Measurements from ENCODE around the gene HIPK2. TPM values are rescaled to one million over a fixed set of nuclear protein-coding genes. Genes with fewer than 3 reads are reported as not detected.

HIPK2 gene
- total RNA-seq, 1 experiment from 2014 or later: 0.17 TPM

DNA sequence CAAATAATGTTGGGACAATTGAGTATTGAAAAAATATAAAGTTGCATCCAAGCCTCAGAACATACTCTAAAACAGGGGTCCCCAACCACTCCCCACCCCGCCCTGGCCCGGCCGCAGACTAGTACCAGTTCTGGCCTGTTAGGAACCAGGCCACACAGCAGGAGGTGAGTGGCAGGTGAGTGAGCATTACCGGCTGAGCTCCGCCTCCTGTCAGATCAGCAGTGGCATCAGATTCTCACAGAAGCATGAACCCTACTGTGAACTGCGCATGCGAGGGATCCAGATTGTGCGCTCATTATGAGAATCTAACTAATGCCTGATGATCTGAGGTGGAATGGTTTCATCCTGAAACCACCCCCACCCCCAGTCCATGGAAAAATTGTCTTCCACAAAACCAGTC lies 19.4 kb downstream of the HIPK2 start:
- in situ Hi-C loops (cut with HindIII; ENCODE audit: low sequenced_read_pairs): no loop called here

DNA sequence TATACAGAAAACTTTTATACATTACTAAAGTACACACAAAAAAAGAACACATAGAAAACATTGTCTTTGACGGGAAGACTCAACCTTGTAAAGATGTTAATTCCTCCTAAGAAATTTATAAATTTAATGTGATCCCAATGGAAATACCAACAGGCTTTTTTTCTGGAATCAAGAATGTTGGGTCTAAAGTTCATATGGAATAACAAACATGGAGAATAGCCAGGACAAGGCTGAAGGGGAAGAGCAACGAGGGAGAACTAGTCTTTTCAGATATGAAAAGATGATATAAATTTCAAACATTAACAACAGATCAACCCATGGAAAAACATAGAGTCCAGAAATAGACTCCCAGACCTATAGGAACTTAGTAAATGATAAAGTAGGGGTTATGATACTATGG lies 19.8 kb downstream of the HIPK2 start:
- no peak for DNase-seq (ENCODE audit: low spot score)
- in situ Hi-C loops (cut with HindIII; ENCODE audit: low sequenced_read_pairs): no loop called here

More for the DNA sequence above, 19.4 kb downstream of the HIPK2 start:
- no peak for DNase-seq (ENCODE audit: low spot score)

DNA sequence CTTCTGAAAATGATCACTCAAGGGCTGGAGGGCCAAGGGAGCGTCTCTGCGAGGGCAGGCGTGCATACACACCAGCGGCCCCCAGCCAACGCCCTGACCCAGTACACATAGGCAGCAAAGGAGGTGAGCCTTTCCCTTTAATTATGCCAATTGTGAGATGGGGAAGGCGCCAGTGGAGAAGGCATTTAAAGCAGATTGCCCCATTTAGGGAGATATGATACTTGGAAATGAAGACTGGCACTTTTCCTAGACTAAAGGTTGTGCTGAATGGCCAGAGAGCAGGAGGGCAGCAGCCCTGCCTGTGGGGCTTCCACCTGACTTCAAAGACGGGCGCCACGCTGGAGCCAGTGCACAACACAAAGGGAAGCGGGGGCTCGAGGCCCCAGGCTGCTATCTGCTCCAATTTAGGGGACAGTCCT lies 24.1 kb downstream of the HIPK2 start:
- in situ Hi-C loops (cut with HindIII; ENCODE audit: low sequenced_read_pairs): no loop called here

DNA sequence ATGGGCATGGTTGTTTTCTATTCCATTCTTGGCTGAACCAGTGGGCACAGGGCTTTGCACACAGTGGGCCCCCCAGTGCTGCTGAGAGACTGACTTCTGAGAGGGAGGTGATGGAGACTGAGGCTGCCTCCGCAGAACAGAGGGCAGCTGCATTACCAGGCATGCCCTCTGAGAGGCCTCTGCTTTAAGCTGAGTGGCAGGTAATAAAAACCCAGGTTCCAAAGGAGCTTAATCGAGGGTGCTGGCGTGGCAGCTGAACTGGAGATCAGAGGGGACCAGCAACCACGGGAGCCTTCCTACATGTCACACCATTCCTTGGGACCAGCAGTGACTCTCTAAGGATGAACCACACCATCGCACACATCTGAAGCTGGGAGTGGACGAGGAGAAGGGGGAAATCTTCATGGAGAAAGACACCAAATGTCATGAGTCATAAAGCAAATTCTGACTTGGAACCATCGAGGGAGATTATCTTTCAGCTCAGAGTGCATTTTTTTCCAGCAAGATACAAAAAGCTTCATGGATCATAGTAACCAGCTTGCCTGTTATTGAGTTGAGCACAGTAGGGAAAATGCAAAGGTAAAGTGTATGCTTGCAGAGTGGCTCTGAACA lies 24.6 kb downstream of the HIPK2 start:
- in situ Hi-C loops (cut with HindIII; ENCODE audit: low sequenced_read_pairs): no loop called here
- DNase-seq (ENCODE audit: low spot score): no peak

More for the DNA sequence above, 24.1 kb downstream of the HIPK2 start:
- DNase-seq (ENCODE audit: low spot score): peak; percentile 37

DNA sequence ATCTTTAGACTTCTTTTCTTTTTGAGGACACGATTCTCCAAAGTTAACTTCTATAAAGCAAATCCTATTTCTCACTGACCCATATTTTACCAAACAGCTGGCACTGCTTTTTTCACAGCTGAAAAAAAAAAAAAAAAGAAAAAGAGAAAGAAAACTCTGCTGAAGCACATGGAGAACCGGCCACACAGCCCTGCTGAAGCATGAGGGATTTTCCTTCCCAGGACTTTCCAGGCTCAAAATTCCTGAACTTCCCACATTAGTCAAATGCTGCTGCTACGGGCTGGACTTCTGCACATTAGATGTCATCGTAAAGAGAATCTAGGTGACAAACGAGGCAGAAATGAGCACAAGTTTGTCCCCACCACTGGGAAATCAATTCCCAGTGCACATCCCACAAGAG lies 25.2 kb downstream of the HIPK2 start:
- no peak for DNase-seq (ENCODE audit: low spot score)
- in situ Hi-C loops (cut with HindIII; ENCODE audit: low sequenced_read_pairs): no loop called here

DNA sequence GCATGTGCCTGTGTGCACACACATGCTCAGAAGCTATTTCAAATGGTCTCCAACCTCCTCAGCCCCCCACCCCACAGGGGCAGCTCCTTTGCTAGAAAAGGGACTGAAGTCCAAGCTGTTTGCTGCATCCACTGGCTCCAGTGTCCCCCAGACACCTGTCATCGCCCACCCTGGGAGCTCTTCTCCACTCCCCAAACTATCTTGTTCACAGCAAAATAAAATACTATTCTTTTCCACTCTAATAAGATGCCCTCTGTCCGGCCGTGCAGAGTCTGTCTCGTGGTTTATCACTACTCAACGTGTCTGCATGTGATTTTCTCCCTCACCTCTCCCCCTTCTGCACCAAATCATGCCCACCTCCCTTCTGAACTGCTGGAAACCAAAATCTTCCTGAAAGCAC lies 25.6 kb downstream of the HIPK2 start:
- no peak for DNase-seq (ENCODE audit: low spot score)
- in situ Hi-C loops (cut with HindIII; ENCODE audit: low sequenced_read_pairs): no loop called here

DNA sequence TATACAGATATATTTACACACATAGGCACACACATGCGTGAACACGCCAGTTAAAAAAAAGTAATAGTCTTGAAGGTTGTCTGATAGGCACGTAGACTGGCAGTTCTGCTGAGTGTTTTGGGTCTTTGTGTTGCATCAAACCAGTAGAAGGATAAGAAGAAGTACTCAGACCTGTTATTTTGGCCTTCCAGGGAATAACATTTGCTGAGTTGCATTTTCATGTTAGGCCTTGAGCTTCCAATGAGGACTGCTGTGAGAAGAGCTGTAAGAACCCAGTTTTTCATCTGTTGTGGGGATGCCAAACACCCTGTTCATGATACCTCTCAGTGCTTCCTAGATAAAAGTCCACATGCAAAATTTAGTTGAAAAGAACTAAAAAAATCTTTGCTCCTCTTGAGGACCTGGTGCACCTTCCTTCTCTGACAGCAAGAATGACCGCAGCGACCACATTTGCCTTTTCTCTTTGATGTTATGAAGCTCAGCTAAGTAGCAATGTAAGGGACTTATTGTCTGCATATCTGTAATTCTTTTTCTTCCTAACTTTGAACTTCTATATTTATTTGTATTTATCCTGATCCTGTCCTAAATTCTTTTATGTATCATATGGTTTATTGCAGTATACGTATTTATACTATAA lies 27.2 kb downstream of the HIPK2 start:
- DNase-seq (ENCODE audit: low spot score): no peak
- in situ Hi-C loops (cut with HindIII; ENCODE audit: low sequenced_read_pairs): no loop called here

DNA sequence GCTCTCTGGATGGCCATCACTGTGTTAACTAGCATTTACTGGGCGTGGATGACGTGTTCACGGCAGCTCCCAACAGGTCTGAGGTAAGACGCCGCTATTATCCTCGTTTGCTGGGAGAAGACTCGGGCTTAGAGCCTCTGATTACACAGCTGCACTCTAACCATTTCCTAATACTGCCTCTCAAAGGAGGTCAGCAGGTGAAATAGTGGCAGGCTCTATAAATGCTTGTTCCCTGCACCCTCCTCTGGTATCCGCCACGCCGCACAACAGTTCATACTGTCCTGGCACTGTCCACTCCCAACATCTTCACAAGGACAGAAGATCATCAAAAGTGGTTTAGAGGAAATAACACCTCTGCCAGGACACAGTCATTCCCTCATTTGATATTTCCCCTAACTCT lies 28.3 kb downstream of the HIPK2 start:
- no peak for DNase-seq (ENCODE audit: low spot score)
- in situ Hi-C loops (cut with HindIII; ENCODE audit: low sequenced_read_pairs): no loop called here

DNA sequence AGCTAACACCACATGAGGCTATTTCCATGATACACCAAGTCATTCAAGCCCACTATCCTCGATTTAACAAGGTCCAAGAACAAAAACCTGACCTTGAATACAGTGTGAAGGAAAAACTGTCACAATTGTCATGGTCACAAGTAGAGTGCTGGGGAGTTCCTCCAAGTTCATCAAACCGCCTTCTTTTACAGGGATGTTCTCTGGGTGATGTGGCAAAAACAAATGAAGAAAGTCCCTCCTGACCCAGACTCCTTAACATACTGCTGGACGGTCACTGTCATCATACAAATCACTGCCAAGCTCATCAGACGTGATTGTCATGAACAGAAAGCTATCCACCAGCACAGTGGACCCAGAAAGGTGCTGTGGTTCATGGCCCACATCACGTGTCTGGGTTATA lies 28.9 kb downstream of the HIPK2 start:
- in situ Hi-C loops (cut with HindIII; ENCODE audit: low sequenced_read_pairs): no loop called here
- DNase-seq (ENCODE audit: low spot score): no peak

DNA sequence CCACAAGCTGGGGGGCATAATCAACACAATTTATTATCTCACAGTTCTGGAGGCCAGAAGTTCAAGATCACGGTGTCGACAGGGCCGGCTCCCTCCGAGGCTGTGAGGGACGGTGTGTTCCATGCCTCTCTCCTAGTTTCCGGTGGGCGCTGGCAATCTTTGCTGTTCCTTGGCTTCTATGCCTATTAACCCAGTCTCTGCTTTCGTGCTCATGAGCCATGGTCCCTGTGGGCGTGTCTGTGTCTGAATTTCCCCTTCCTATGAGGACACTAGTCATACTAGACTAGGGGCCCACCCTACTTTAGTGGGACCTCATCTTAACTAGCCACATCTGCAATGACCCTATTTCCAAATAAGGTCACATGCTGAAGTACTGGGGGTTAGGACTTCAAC lies 29.4 kb downstream of the HIPK2 start:
- DNase-seq (ENCODE audit: low spot score): no peak
- in situ Hi-C loops (cut with HindIII; ENCODE audit: low sequenced_read_pairs): no loop called here

DNA sequence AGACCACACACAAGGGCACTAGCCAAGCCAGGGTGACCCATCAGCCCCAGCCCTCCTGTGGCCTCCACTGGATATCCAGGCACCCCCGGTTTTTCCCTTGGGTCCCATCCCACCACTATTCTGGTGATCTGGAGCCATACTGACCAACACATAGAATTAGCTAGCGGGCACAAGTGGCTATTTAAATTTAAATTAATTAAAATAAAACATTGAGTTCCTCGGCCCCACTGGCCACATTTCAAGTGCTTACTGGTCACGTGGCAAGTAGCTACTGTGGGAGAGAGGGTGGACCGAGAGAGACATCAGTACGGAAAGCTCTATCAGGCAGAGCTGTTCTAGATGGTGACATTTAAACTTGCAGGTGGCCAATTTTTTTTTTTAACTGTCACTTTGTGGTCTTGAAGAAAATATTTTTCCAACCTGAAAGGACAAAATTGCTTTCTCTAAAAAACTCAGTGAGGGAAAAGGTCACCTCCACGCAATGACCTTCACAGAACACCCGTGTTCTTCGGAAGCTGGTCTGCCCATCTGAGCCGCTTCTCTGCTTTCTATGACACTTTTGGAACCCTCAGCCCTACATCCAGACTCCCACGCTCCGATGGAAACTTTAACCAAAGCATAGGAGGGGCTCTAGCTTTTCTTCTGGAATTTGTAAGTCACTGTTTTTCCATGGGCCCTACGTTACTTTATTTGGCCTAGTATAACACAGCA lies 30.0 kb downstream of the HIPK2 start:
- in situ Hi-C loops (cut with HindIII; ENCODE audit: low sequenced_read_pairs): no loop called here
- no peak for DNase-seq (ENCODE audit: low spot score)

DNA sequence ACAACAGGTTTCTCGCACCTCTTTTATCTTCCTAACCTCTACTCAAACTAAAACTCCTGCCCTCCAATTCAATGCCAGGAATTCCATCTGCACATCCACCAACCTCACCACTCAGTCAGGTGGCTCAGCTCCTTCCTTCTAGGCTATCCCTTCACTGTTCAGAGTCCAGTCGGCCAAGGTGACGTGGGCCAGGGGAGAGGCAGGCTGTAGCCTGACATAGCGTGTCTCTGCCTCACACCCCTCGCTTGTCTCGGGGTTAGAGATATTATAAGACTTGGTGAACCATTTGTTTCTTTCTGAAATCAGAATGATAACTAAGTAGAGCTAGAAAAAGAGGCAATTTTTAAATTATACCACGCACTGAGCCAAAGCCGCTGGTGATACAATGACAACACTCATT lies 31.1 kb downstream of the HIPK2 start:
- in situ Hi-C loops (cut with HindIII; ENCODE audit: low sequenced_read_pairs): no loop called here

DNA sequence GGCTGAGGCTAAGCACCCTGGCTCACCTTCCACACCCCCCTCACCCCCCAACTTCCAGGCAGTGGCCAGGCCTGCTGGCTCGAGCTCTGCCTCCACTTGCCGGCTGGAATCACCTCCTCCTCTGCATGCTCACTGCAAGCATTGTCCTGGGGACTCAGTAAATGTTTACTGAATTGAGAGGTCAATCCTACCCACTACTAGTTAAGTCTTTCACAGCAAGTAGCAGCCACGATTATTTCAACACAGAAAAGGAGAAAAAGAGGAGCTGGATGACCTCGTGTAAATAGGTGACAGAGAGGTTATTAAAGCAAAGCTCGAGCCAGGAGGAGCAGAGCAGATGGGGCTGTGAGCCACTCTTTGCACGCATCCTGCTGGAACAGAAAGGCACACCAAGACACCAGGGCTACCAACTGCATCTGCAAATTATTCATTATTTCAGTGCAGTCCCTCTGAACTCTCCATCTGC lies 32.1 kb downstream of the HIPK2 start:
- in situ Hi-C loops (cut with HindIII; ENCODE audit: low sequenced_read_pairs): no loop called here
- DNase-seq (ENCODE audit: low spot score): no peak

More for the DNA sequence above, 31.1 kb downstream of the HIPK2 start:
- DNase-seq (ENCODE audit: low spot score): no peak

DNA sequence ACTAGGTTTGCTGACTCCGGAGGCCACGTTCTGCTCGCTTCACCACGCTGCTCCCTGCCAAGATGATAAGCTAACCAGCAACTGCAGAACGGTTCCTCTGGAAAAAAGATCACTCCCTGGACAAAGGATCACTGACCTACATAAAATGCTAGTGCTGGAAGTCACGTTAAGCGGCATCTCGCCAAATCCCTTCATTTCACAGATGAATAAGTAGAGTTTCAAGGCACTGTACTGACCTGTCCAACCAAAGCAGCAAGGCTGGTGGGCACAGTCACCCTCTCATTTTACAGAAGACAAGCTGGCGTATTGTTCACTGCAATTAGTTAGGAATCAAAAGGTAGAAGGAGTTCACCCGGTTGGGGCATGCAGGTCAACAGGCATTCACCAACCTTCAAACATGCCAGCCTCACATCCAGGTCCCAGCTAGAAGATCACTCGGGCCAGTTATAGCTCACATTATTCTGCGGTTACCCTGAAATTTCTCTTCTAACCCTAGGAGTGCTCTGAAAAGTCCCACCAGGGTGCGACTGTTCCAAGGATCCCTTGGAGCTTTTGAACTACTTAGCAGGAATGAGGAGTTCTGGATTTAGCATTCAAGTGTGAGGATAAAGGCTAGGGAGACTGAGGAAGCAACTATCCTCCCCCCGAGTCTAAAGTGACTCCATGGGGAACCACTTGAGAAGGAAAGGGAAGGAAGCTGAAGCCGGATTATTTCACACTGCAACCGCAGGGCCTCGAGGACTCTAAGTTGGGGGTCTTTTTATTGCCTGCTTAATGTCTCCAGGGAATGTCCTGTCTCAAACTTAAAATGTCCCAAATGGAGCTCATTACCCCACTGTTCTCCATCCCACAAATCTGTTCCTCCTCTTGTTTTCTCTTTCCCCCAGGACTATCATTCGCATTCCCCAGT lies 32.8 kb downstream of the HIPK2 start:
- in situ Hi-C loops (cut with HindIII; ENCODE audit: low sequenced_read_pairs): no loop called here
- no peak for DNase-seq (ENCODE audit: low spot score)

DNA sequence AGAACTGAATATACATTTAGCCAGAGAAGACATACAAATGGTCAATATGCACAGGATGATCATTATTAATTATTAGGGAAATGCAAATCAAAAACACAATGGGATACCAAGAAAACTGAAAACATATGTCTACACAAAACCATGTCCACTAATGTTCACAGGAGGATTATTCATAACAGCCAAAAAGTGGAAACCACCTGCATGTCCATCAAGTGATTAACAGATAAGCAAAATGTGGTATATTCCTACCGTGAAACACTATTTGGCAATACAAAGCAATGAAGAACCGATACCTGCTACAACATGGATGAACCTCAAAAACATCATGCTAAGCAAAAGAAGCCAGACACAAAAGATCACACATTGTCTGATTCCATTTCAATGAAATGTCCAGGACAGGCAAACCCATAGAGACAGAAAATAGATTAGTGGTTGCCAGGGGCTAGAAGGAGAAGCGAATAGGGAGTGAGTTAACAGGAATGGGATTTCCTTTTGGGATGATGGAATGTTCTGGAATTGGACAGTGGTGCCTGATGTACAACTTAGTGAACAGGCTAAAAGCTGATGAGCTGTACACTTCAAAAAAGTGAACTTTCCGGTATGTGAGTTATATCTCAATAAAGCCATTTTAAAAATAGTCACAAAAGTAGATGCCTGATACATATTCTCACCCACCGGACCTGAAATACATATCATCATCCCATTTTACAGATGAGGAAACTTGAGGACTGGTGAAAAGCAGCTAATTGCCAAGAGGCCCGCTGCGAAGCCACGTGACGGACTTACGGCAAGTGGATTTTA lies 33.6 kb downstream of the HIPK2 start:
- in situ Hi-C loops (cut with HindIII; ENCODE audit: low sequenced_read_pairs): no loop called here
- DNase-seq (ENCODE audit: low spot score): no peak

DNA sequence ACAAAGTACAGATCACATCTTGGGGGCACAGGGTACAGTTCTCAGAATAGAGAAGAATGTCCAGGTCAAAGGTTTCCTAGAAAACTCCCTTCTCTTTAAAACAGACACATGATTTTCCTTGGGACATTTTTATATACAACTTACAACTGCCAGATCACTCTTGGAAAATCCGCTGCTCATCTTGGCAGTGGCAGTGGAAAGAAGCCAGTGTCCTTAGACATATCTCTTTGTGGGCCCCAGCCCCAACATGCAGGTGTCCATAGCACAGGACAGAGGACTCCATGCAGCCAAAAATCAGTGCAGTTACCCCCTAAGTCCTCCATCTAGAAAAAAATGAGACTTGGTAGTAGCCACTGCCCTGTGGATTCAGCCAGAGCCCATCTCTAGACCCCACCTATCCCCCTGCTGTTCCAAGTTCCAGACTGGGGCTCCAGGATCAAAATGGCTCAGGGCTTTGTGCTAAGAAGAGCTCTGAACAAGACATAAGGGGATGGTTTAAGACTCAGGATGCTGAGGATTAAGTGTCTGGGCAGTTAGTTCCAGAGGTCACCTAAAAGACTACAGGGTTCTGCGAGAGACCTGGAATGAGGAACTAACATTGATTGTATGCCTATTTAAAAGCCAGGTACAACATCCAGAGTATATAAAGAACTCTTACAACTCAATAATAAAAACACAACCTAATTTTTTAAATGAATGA lies 34.4 kb downstream of the HIPK2 start:
- DNase-seq (ENCODE audit: low spot score): no peak
- in situ Hi-C loops (cut with HindIII; ENCODE audit: low sequenced_read_pairs): no loop called here

DNA sequence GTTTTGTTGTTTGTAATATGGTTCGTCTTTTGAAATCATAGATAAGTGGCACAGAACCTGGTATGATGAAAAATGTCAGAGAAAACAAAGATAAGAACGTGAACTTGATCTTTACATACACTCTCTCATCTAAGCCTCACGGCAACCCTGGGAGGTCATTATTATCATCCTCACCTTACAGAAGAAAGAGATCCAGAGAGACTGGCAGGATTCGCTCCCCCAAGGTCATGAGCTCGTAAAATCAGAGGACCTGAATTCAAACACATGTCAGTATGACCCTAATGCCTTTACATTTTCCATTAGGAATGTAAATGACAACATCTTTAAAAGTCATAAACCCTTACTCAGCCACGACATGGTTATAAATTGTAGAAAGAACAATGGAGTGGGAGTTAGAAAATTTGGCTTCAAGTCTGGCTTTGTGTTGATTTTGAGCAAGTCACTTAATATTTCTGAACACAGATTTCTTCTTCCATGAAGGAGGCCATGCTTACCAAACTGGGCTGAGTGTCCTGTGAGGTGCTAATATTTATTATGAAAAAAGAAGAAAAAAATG lies 35.9 kb downstream of the HIPK2 start:
- DNase-seq (ENCODE audit: low spot score): no peak
- in situ Hi-C loops (cut with HindIII; ENCODE audit: low sequenced_read_pairs): no loop called here

DNA sequence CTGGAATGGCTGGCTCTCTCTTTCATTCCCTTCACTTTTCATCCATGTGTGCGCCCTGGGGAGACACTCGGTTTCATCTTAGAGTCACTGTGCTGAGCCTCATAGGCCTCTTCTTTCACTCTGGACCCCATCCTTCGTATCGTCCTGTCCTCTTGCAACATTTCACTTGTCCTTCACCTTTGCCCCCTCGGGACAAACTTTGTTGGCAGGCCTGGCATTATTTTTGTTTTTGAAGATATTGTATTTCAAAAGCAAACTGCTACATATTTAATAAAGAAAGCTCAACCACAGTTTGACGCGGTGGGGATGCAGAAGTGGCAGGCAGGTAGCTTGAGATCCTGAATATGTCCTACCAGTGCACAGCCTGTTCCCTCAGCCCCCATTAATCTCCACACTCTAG lies 36.6 kb downstream of the HIPK2 start:
- in situ Hi-C loops (cut with HindIII; ENCODE audit: low sequenced_read_pairs): no loop called here
- no peak for DNase-seq (ENCODE audit: low spot score)

All from G401 (cell line).